Measurements from ENCODE around the gene PITRM1. TPM values are rescaled to one million over a fixed set of nuclear protein-coding genes. Genes with fewer than 3 reads are reported as not detected.

PITRM1 gene
- polyA plus RNA-seq, 1 donor (not counting 4 experiments of a cell fraction or from before 2014, with no cell fraction given), result 47.2 TPM

GRCh38 chr10:3210251-3210877 is 37.8 kb upstream of the PITRM1 start:
- Histone ChIP-seq H3K36me3 (ENCODE audit: control insufficient read depth in 2 of 2, extremely low read depth in 1 of 2, insufficient read depth in 2 of 2, low read length in 2 of 2) (no peaks in the 10 kb centered on the region), H3K9ac (ENCODE audit: control insufficient read depth, extremely low read depth, insufficient read depth, low read length) (no peak overlapping the region), H3K4me3 (ENCODE audit: control insufficient read depth in 2 of 3, extremely low read depth in 1 of 3, insufficient read depth in 2 of 3, low read depth in 1 of 3, low read length in 3 of 3) (no peak overlapping the region), H3K9me1 (ENCODE audit: control insufficient read depth, extremely low read depth, insufficient read depth, low read length) (no peaks in the 10 kb centered on the region), H3K79me2 (ENCODE audit: control insufficient read depth, insufficient read depth, low read length) (no peaks in the 10 kb centered on the region), H3K27ac (ENCODE audit: control insufficient read depth, insufficient read depth, low read length) (no peak overlapping the region), H3K4me2 (ENCODE audit: control insufficient read depth, extremely low read depth, insufficient read depth, low read depth, low read length) (no peak overlapping the region), H2AFZ (ENCODE audit: control insufficient read depth, low read length) (no peak overlapping the region), H3K4me1 (ENCODE audit: control insufficient read depth, extremely low read depth, insufficient read depth, low read length) (no peaks in the 10 kb centered on the region), H4K20me1 (ENCODE audit: control insufficient read depth, extremely low read depth, insufficient read depth, low read length) (no peaks in the 10 kb centered on the region), H3K9me3 (ENCODE audit: control insufficient read depth, low read depth, low read length) (no peaks in the 10 kb centered on the region), H3K27me3 (ENCODE audit: control insufficient read depth, extremely low read depth, insufficient read depth, low read length) (no peaks in the 10 kb centered on the region)
- dilution Hi-C loops (cut with MboI; ENCODE audit: extremely low pct_ligation_motif_present, low sequenced_read_pairs), result no loop called here
- no peak for TF ChIP-seq CTCF (optimal IDR thresholded peaks at IDR 0.05 in 1 of 3, IDR thresholded peaks at IDR 0.05 in 1 of 3, conservative IDR thresholded peaks at IDR 0.05 in 1 of 3; ENCODE audit: extremely low read depth in 1 of 3, insufficient read depth in 2 of 3, low read length in 3 of 3)
- no peak for TF ChIP-seq EZH2 (IDR thresholded peaks at IDR 0.05; ENCODE audit: low read length)
- FAIRE-seq (no peak), DNase-seq (ENCODE audit: low read depth, low spot score) (no peak)

GRCh38 chr10:3208481-3209406 is 36.2 kb upstream of the PITRM1 start:
- no peak for FAIRE-seq
- H3K79me2 ChIP-seq (ENCODE audit: control insufficient read depth, insufficient read depth, low read length), result no peaks in the 10 kb centered on the region
- no peaks in the 10 kb centered on the region for H3K9me3 ChIP-seq (ENCODE audit: control insufficient read depth, low read depth, low read length)
- H4K20me1 ChIP-seq (ENCODE audit: control insufficient read depth, extremely low read depth, insufficient read depth, low read length), result no peaks in the 10 kb centered on the region
- H3K9me1 ChIP-seq (ENCODE audit: control insufficient read depth, extremely low read depth, insufficient read depth, low read length), result no peaks in the 10 kb centered on the region
- H3K4me3 ChIP-seq (ENCODE audit: control insufficient read depth in 2 of 3, extremely low read depth in 1 of 3, insufficient read depth in 2 of 3, low read depth in 1 of 3, low read length in 3 of 3), result no peak overlapping the region
- H3K36me3 ChIP-seq (ENCODE audit: control insufficient read depth in 2 of 2, extremely low read depth in 1 of 2, insufficient read depth in 2 of 2, low read length in 2 of 2), result no peaks in the 10 kb centered on the region
- H3K4me1 ChIP-seq (ENCODE audit: control insufficient read depth, extremely low read depth, insufficient read depth, low read length), result no peaks in the 10 kb centered on the region
- dilution Hi-C loops (cut with MboI; ENCODE audit: extremely low pct_ligation_motif_present, low sequenced_read_pairs), result no loop called here
- H3K27me3 ChIP-seq (ENCODE audit: control insufficient read depth, extremely low read depth, insufficient read depth, low read length), result no peaks in the 10 kb centered on the region
- TF ChIP-seq CTCF (optimal IDR thresholded peaks at IDR 0.05 in 1 of 3, IDR thresholded peaks at IDR 0.05 in 1 of 3, conservative IDR thresholded peaks at IDR 0.05 in 1 of 3; ENCODE audit: extremely low read depth in 1 of 3, insufficient read depth in 2 of 3, low read length in 3 of 3) (no peak), EZH2 (IDR thresholded peaks at IDR 0.05; ENCODE audit: low read length) (no peak)
- H3K27ac ChIP-seq (ENCODE audit: control insufficient read depth, insufficient read depth, low read length), result no peak overlapping the region
- DNase-seq (ENCODE audit: low read depth, low spot score), result no peak
- H3K4me2 ChIP-seq (ENCODE audit: control insufficient read depth, extremely low read depth, insufficient read depth, low read depth, low read length), result no peak overlapping the region
- H3K9ac ChIP-seq (ENCODE audit: control insufficient read depth, extremely low read depth, insufficient read depth, low read length), result no peak overlapping the region
- H2AFZ ChIP-seq (ENCODE audit: control insufficient read depth, low read length), result no peak overlapping the region

Data from keratinocyte (primary cell).